Liver (tissue), 9 donors: ENCODE results near the gene GRAP2. TPM values are rescaled to one million over a fixed set of nuclear protein-coding genes. Genes with fewer than 3 reads are reported as not detected.

Source experiments
- DNase-seq: peaks from one replicate; pipeline ENCODE4 v3.0.0-alpha.2; 2017; ENCODE audit warnings: low spot score
- H3K27ac ChIP-seq, 2 donors: one replicate each; pipeline ENCODE4 v1.7.0; 2013; ENCODE audit warnings: inconsistent platforms in 2 of 2, low read length in 2 of 2, control low read depth in 1 of 2, low read depth in 1 of 2, mild to moderate bottlenecking in 1 of 2
- H3K27me3 ChIP-seq, 4 donors: one replicate each; pipeline versions ENCODE4 v1.6.1 to v1.7.0; 2013; ENCODE audit warnings: low read length in 3 of 4, inconsistent platforms in 1 of 4, mild to moderate bottlenecking in 1 of 4, moderate library complexity in 1 of 4; ENCODE audit not compliant: control insufficient read depth in 4 of 4, insufficient read depth in 4 of 4
- H3K36me3 ChIP-seq, 4 donors: one replicate each; pipeline versions ENCODE4 v1.6.1 to v1.7.0; 2013; ENCODE audit warnings: low read length in 3 of 4, mild to moderate bottlenecking in 3 of 4, low read depth in 1 of 4, moderate library complexity in 1 of 4; ENCODE audit not compliant: control insufficient read depth in 4 of 4, insufficient read depth in 3 of 4
- H3K4me1 ChIP-seq, 4 donors: one replicate each; pipeline versions ENCODE4 v1.6.1 to v1.7.0; 2013; ENCODE audit warnings: low read length in 3 of 4, mild to moderate bottlenecking in 3 of 4, moderate library complexity in 1 of 4; ENCODE audit not compliant: control insufficient read depth in 4 of 4, insufficient read depth in 4 of 4
- H3K4me3 ChIP-seq, 3 donors: one replicate each; pipeline versions ENCODE4 v1.6.1 to v1.7.0; 2013; ENCODE audit warnings: low read length in 3 of 3, control low read depth in 1 of 3, low read depth in 1 of 3, mild to moderate bottlenecking in 1 of 3
- H3K9ac ChIP-seq, 2 donors: one replicate each; pipeline ENCODE4 v1.7.0; 2013; ENCODE audit warnings: low read length in 2 of 2, mild to moderate bottlenecking in 2 of 2, moderate library complexity in 2 of 2, control low read depth in 1 of 2, low read depth in 1 of 2
- H3K9me3 ChIP-seq, 4 donors: one replicate each; pipeline versions ENCODE4 v1.6.1 to v1.7.0; 2013; ENCODE audit warnings: low read length in 3 of 4; ENCODE audit not compliant: control insufficient read depth in 4 of 4
- ATF3 ChIP-seq: IDR thresholded peaks from 2 replicates; pipeline ENCODE4 v1.6.1; 2016; ENCODE audit warnings: antibody characterized with exemption
- CTCF ChIP-seq: fragments of 150-350 bp; IDR thresholded peaks from 2 replicates; pipeline ENCODE4 v1.5.1; 2017; ENCODE audit warnings: improper control_type of control experiment, low read depth, low read length; ENCODE audit not compliant: missing input control
- EGR1 ChIP-seq, 2 donors: IDR thresholded peaks; 2 replicates each; pipeline ENCODE4 v1.6.1; 2016 to 2018; ENCODE audit warnings: antibody characterized with exemption in 2 of 2, low read depth in 2 of 2
- FOXA1 ChIP-seq: IDR thresholded peaks from 2 replicates; pipeline ENCODE4 v1.6.1; 2016; ENCODE audit warnings: antibody characterized with exemption
- FOXA2 ChIP-seq: IDR thresholded peaks from 2 replicates; pipeline ENCODE4 v1.6.1; 2016; ENCODE audit warnings: antibody characterized with exemption
- GABPA ChIP-seq, 2 donors: IDR thresholded peaks in 1 of 2; conservative IDR thresholded peaks in 1 of 2; 2 replicates each; pipeline ENCODE4 v1.6.1; 2016; ENCODE audit warnings: antibody characterized with exemption in 2 of 2, mild to moderate bottlenecking in 1 of 2, moderate library complexity in 1 of 2
- HNF4A ChIP-seq, 2 donors: conservative IDR thresholded peaks; 2 replicates each; pipeline ENCODE4 v1.6.1; 2016; ENCODE audit warnings: antibody characterized with exemption in 2 of 2, mild to moderate bottlenecking in 2 of 2
- HNF4G ChIP-seq: IDR thresholded peaks from 2 replicates; pipeline ENCODE4 v1.6.1; 2016; ENCODE audit warnings: antibody characterized with exemption
- JUND ChIP-seq, 2 donors: IDR thresholded peaks; 2 replicates each; pipeline ENCODE4 v1.6.1; 2016; ENCODE audit warnings: antibody characterized with exemption in 2 of 2
- MAX ChIP-seq: IDR thresholded peaks from 2 replicates; pipeline ENCODE4 v1.6.1; 2016; ENCODE audit warnings: antibody characterized with exemption
- NR2F2 ChIP-seq: IDR thresholded peaks from 2 replicates; pipeline ENCODE4 v1.6.1; 2016; ENCODE audit warnings: antibody characterized with exemption
- RAD21 ChIP-seq, 2 donors: IDR thresholded peaks; 2 replicates each; pipeline ENCODE4 v1.6.1; 2016; ENCODE audit warnings: antibody characterized with exemption in 2 of 2, mild to moderate bottlenecking in 2 of 2
- REST ChIP-seq: IDR thresholded peaks from 2 replicates; pipeline ENCODE4 v1.6.1; 2016; ENCODE audit warnings: antibody characterized with exemption, mild to moderate bottlenecking
- RXRA ChIP-seq, 2 donors: IDR thresholded peaks; 2 replicates each; pipeline ENCODE4 v1.6.1; 2017 to 2018; ENCODE audit warnings: antibody characterized with exemption in 2 of 2, mild to moderate bottlenecking in 1 of 2
- SP1 ChIP-seq: IDR thresholded peaks from 2 replicates; pipeline ENCODE4 v1.6.1; 2018; ENCODE audit warnings: antibody characterized with exemption, mild to moderate bottlenecking
- TAF1 ChIP-seq: conservative IDR thresholded peaks from 2 replicates; pipeline ENCODE4 v1.6.1; 2016; ENCODE audit warnings: antibody characterized with exemption, mild to moderate bottlenecking
- YY1 ChIP-seq: IDR thresholded peaks from 2 replicates; pipeline ENCODE4 v1.6.1; 2016; ENCODE audit warnings: antibody characterized with exemption, mild to moderate bottlenecking
- ZBTB33 ChIP-seq: IDR thresholded peaks from 2 replicates; pipeline ENCODE4 v1.6.1; 2016; ENCODE audit warnings: antibody characterized with exemption
- WGBS: extraction: QIAGEN DNeasy Blood & Tissue Kit; methylation state at CpG from one replicate; pipeline ENCODE4 v1.1.7; 2013; 5-methylcytosine and 5-hydroxymethylcytosine counted together
- polyA plus RNA-seq, 2 donors: library from polyadenylated mRNA; stranded (reverse) in 1 of 2; unstranded in 1 of 2; fragments of 200-250 nt in 1 of 2; fragments of >200 nt in 1 of 2; fragmentation: Nextera tagmentation in 1 of 2; extraction: Ambion mirVana in 1 of 2; gene quantifications; one replicate each; pipeline versions ENCODE4 v1.2.1 to v1.2.3, GENCODE V29; 2013 to 2015
- total RNA-seq, 2 donors: library from RNA; depleted of rRNA; stranded (reverse); fragments of >200 nt; gene quantifications; one replicate each; pipeline ENCODE4 v1.2.3, GENCODE V29; 2014
- donor health status: healthy.
- donor health status: healthy.
- donor health status: healthy.
- donor health status: healthy.
- donor health status: healthy.

The GRAP2 gene
- total and polyA plus RNA-seq, 4 donors, result 0.22 to 38.2 (median 0.78) TPM

- TF ChIP-seq REST, result no peak
- no peak for TF ChIP-seq TAF1
Measured at GRCh38 chr22:39979458-39979857, 78.6 kb downstream of the GRAP2 start (continued).

- TF ChIP-seq FOXA2 (no peak), GABPA (IDR thresholded peaks at IDR 0.05 in 1 of 2, conservative IDR thresholded peaks at IDR 0.05 in 1 of 2) (no peak), NR2F2 (no peak), REST (no peak), RAD21 (IDR thresholded peaks at IDR 0.05) (no peak), ZBTB33 (no peak), SP1 (no peak), EGR1 (IDR thresholded peaks at IDR 0.05; ENCODE audit: low read depth in 2 of 2) (no peak), MAX (no peak), RXRA (IDR thresholded peaks at IDR 0.05) (no peak), YY1 (no peak), HNF4G (no peak), CTCF (no peak), TAF1 (no peak), ATF3 (no peak), FOXA1 (no peak), HNF4A (conservative IDR thresholded peaks at IDR 0.05) (no peak), JUND (IDR thresholded peaks at IDR 0.05) (no peak)
- Histone ChIP-seq H3K27me3 (no peaks in the 10 kb centered on the region), H3K4me3 (no peak overlapping the region), H3K9ac (no peak overlapping the region), H3K27ac (no peak overlapping the region), H3K9me3 (no peaks in the 10 kb centered on the region), H3K4me1 (no peaks in the 10 kb centered on the region), H3K36me3 (no peaks in the 10 kb centered on the region)
- no peak for DNase-seq
- 87% methylated on average over 6 of the region's 6 CpGs for WGBS
Measured at GRCh38 chr22:39980596-39980995, 79.7 kb downstream of the GRAP2 start.
